HEK293 (cell line): ENCODE results near the gene IPO9.

Source experiments
- ELK4 ChIP-seq: IDR thresholded peaks from 2 replicates; pipeline ENCODE4 v1.6.1; 2011; ENCODE audit warnings: mild to moderate bottlenecking, low read depth, low read length, borderline replicate concordance
- IKZF3 ChIP-seq: fragments of 450-650 bp; IDR thresholded peaks from 2 replicates; pipeline ENCODE4 v1.5.0; 2018; ENCODE audit warnings: missing biosample characterization, mild to moderate bottlenecking, missing genetic modification characterization, moderate library complexity
- KLF8 ChIP-seq: fragments of 450-650 bp; formaldehyde crosslinking; IDR thresholded peaks from 2 replicates; pipeline ENCODE4 v1.5.1; 2016; ENCODE audit warnings: missing biosample characterization, missing genetic modification characterization
- PBX3 ChIP-seq: sonication (generic); formaldehyde crosslinking; IDR thresholded peaks from 2 replicates; pipeline ENCODE4 v1.8.1; 2022; ENCODE audit warnings: mild to moderate bottlenecking, moderate library complexity, missing genetic modification reagents
- PRDM10 ChIP-seq: fragments of 450-650 bp; formaldehyde crosslinking; IDR thresholded peaks from 2 replicates; pipeline ENCODE4 v1.5.1; 2016; ENCODE audit warnings: missing biosample characterization, missing genetic modification characterization
- SP7 ChIP-seq: fragments of 450-650 bp; formaldehyde crosslinking; IDR thresholded peaks from 2 replicates; pipeline ENCODE4 v1.5.1; 2016; ENCODE audit warnings: missing biosample characterization, missing genetic modification characterization
- YY1 ChIP-seq: fragments of 450-650 bp; formaldehyde crosslinking; IDR thresholded peaks from 2 replicates; pipeline ENCODE4 v1.5.1; 2018; ENCODE audit warnings: missing biosample characterization, missing genetic modification characterization
- ZBTB11 ChIP-seq: fragments of 450-650 bp; formaldehyde crosslinking; conservative IDR thresholded peaks from 2 replicates; pipeline ENCODE4 v1.5.1; 2016; ENCODE audit warnings: low read depth, missing biosample characterization, missing genetic modification characterization
- ZBTB20 ChIP-seq: fragments of 450-650 bp; formaldehyde crosslinking; IDR thresholded peaks from 2 replicates; pipeline ENCODE4 v1.5.1; 2016; ENCODE audit warnings: missing biosample characterization, missing genetic modification characterization
- ZBTB26 ChIP-seq: fragments of 450-650 bp; formaldehyde crosslinking; optimal IDR thresholded peaks from 2 replicates; pipeline ENCODE3; 2016; ENCODE audit warnings: missing biosample characterization, mild to moderate bottlenecking, missing genetic modification characterization
- ZBTB6 ChIP-seq: fragments of 450-650 bp; formaldehyde crosslinking; IDR thresholded peaks from 2 replicates; pipeline ENCODE4 v1.5.1; 2017; ENCODE audit warnings: missing biosample characterization, missing genetic modification characterization
- ZNF202 ChIP-seq: fragments of 450-650 bp; formaldehyde crosslinking; IDR thresholded peaks from 2 replicates; pipeline ENCODE4 v1.5.1; 2016; ENCODE audit warnings: missing biosample characterization, missing genetic modification characterization, borderline replicate concordance
- ZNF341 ChIP-seq: fragments of 450-650 bp; formaldehyde crosslinking; IDR thresholded peaks from 2 replicates; pipeline ENCODE4; 2016; ENCODE audit warnings: low read depth, missing biosample characterization, missing genetic modification characterization
- ZNF404 ChIP-seq: fragments of 450-650 bp; formaldehyde crosslinking; IDR thresholded peaks from 2 replicates; pipeline ENCODE4 v1.5.1; 2017; ENCODE audit warnings: missing biosample characterization, missing genetic modification characterization
- ZNF501 ChIP-seq: fragments of 450-650 bp; formaldehyde crosslinking; IDR thresholded peaks from 2 replicates; pipeline ENCODE4 v1.5.1; 2016; ENCODE audit warnings: missing biosample characterization, missing genetic modification characterization
- ZNF513 ChIP-seq: fragments of 450-650 bp; IDR thresholded peaks from 2 replicates; pipeline ENCODE4 v1.5.1; 2018; ENCODE audit warnings: missing biosample characterization, missing genetic modification characterization
- ZNF654 ChIP-seq: fragments of 450-650 bp; formaldehyde crosslinking; IDR thresholded peaks from 2 replicates; pipeline ENCODE4 v1.5.1; 2016; ENCODE audit warnings: low read depth, missing biosample characterization, missing genetic modification characterization
- ZSCAN18 ChIP-seq: fragments of 450-650 bp; formaldehyde crosslinking; IDR thresholded peaks from 2 replicates; pipeline ENCODE4 v1.5.1; 2016; ENCODE audit warnings: missing biosample characterization, missing genetic modification characterization
- ZSCAN23 ChIP-seq: fragments of 450-650 bp; formaldehyde crosslinking; IDR thresholded peaks from 2 replicates; pipeline ENCODE4 v1.5.1; 2016; ENCODE audit warnings: missing biosample characterization, missing genetic modification characterization
- ZSCAN4 ChIP-seq: fragments of 450-650 bp; formaldehyde crosslinking; IDR thresholded peaks from 2 replicates; pipeline ENCODE4 v1.5.1; 2017; ENCODE audit warnings: missing biosample characterization, missing genetic modification characterization

IPO9 gene

GRCh38 chr1:201828820-201829774 is at the start of gene IPO9 (continued):
- TF ChIP-seq PBX3 (CRISPR knock-in tag) (no peak), ZSCAN18 (0 out of 2 replicates have a peak, but pooled peaks have one; percentile 17), ELK4 (no peak), ZNF202 (no peak), PRDM10 (tag by site-specific recombination) (peak; percentile 42; the same call in 1 of the 2 replicates), ZNF341 (tag by site-specific recombination) (no peak), ZNF404 (tag by site-specific recombination) (no peak), ZSCAN23 (tag by site-specific recombination) (0 out of 2 replicates have a peak, but pooled peaks have one; percentile 26), IKZF3 (tag by site-specific recombination) (0 out of 2 replicates have a peak, but pooled peaks have one; percentile 8), ZSCAN4 (tag by site-specific recombination) (0 out of 2 replicates have a peak, but pooled peaks have one; percentile 28), YY1 (tag by site-specific recombination) (peak; percentile 96), ZNF654 (tag by site-specific recombination) (peak; percentile 24; the same call in 1 of the 2 replicates), KLF8 (peak; percentile 77; the same call in 1 of the 2 replicates), ZBTB20 (tag by site-specific recombination) (peak; percentile 29; the same call in 1 of the 2 replicates), ZBTB11 (peak; percentile 40; the same call in 1 of the 2 replicates), SP7 (tag by site-specific recombination) (peak; percentile 88), ZNF513 (tag by site-specific recombination) (0 out of 2 replicates have a peak, but pooled peaks have one; percentile 8), ZNF501 (tag by site-specific recombination) (peak; percentile 91), ZBTB26 (tag by site-specific recombination) (peak; percentile 83), ZBTB6 (tag by site-specific recombination) (peak; percentile 95)
